WERI-Rb-1 (cell line): Measurements from ENCODE around the gene STARD6.
A peak's percentile ranks its signal among the peaks of the same experiment; 100 is the strongest.

Experiments used
- DNase-seq: peaks from one replicate; pipeline ENCODE4 v3.0.0-alpha.2; 2020
- H3K27ac ChIP-seq: fragments of 250-450 bp; sonication (Bioruptor Pico); 2 replicates; pipeline ENCODE4 v1.5.1; 2020; ENCODE audit warnings: mild to moderate bottlenecking, moderate library complexity
- H3K27me3 ChIP-seq: fragments of 250-450 bp; sonication (Bioruptor Pico); 2 replicates; pipeline ENCODE4 v1.5.1; 2021; ENCODE audit warnings: mild to moderate bottlenecking, low read depth, moderate library complexity; ENCODE audit not compliant: insufficient read depth, severe bottlenecking
- H3K36me3 ChIP-seq: fragments of 250-450 bp; sonication (Bioruptor Pico); 2 replicates; pipeline ENCODE4 v1.5.1; 2020; ENCODE audit warnings: mild to moderate bottlenecking, moderate library complexity
- H3K4me3 ChIP-seq: 2 replicates; pipeline ENCODE4 v1.5.1; 2011; ENCODE audit warnings: low read depth, mild to moderate bottlenecking, control low read depth, low read length
- H3K9me3 ChIP-seq: fragments of 250-450 bp; sonication (Bioruptor Pico); 2 replicates; pipeline ENCODE4 v1.5.1; 2021; ENCODE audit warnings: mild to moderate bottlenecking, moderate library complexity; ENCODE audit not compliant: severe bottlenecking
- TF ChIP-seq, protein P1 (sequence below): IDR thresholded peaks from 2 replicates; pipeline ENCODE4 v1.5.1; 2011; ENCODE audit warnings: low read depth, mild to moderate bottlenecking, control low read depth, inconsistent platforms, low read length

The STARD6 gene, protein sequence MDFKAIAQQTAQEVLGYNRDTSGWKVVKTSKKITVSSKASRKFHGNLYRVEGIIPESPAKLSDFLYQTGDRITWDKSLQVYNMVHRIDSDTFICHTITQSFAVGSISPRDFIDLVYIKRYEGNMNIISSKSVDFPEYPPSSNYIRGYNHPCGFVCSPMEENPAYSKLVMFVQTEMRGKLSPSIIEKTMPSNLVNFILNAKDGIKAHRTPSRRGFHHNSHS

DNA sequence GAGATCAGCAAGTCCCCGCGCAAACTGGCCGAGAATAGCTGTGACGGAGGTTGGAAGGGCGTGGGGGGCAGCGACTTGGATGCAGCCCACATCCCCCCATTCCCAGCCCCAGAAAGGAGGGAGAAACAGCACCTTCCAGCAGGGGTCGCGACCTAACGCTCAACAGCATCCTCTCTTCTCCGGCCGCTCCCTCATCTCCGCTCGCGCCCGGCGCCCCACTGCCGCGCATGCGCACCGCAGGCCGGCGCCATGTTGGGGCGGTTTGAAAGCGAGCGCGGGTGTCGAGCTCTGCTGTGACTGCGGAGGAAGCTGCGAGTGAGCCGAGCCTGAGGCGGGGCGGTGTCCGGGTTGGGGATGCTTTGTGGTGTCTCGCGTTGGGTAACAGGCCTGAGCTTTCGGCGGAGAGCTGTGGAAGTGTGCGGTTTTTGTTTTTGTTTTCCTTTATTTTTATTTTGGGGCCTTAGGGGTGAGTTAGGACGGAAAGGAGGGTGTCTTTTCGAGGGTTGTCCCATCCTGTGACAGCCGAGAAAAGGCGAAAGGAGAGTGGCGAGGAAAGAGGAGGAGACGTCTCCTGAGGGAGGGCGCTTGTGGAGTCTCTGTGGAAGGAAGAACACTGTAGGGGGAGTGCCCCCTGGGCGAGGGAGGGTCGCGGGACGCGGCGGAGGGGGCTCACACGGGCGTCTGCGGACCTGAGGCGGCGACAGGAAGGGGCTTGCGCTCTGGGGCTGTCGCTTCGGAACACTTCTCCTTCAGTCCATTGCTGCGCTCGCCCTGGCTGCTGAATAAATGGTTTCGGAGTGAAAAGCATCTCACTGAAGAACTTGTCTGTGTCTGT is at the start of gene STARD6, which contains the start of gene C18orf54:
TSS of gene STARD6 (minus strand) at position 199 of the 835 bp plus-strand sequence. CDS start 3,285 bp downstream, outside the sequence.
TSS of gene C18orf54 (plus strand) at position 247 of the 835 bp plus-strand sequence. CDS start 2,667 bp downstream, outside the sequence.
- H3K9me3 ChIP-seq = no peaks in the 10 kb centered on the region
- peak within 1 kb of the TSS; percentile 85 for H3K27ac ChIP-seq
- peak within 1 kb of the TSS; percentile 83 for H3K4me3 ChIP-seq
- H3K27me3 ChIP-seq = no peaks in the 10 kb centered on the region
- peaks cover 4% of the 10 kb centered on the region for H3K36me3 ChIP-seq
- TF ChIP-seq, protein P1, sequence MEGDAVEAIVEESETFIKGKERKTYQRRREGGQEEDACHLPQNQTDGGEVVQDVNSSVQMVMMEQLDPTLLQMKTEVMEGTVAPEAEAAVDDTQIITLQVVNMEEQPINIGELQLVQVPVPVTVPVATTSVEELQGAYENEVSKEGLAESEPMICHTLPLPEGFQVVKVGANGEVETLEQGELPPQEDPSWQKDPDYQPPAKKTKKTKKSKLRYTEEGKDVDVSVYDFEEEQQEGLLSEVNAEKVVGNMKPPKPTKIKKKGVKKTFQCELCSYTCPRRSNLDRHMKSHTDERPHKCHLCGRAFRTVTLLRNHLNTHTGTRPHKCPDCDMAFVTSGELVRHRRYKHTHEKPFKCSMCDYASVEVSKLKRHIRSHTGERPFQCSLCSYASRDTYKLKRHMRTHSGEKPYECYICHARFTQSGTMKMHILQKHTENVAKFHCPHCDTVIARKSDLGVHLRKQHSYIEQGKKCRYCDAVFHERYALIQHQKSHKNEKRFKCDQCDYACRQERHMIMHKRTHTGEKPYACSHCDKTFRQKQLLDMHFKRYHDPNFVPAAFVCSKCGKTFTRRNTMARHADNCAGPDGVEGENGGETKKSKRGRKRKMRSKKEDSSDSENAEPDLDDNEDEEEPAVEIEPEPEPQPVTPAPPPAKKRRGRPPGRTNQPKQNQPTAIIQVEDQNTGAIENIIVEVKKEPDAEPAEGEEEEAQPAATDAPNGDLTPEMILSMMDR = peak; percentile 90
- peak; percentile 95 for DNase-seq

DNA sequence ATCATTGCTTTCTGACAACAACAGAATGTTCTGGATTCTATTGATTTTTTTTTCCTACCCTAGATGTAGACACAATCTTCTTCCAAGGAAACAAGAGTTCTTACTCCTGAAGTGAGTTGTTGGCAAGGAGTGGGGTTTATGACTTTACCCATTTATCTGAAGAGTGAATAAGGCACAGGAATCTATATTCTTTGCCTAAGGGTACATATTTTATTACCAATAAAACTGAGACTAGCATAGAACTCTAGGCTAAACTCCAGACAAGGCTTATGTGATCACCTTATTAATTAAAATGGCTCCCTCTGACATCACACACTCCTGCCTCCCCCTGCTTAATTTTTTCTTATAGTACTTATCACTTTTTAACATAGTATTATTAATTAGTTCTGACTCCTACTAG is 47.6 kb upstream of the STARD6 start:
- no peak for DNase-seq
- H3K36me3 ChIP-seq = no peaks in the 10 kb centered on the region
- no peak overlapping the region for H3K4me3 ChIP-seq
- H3K27ac ChIP-seq = no peak overlapping the region
- TF ChIP-seq, protein P1 = no peak
- H3K27me3 ChIP-seq = peaks cover 56% of the 10 kb centered on the region
- no peaks in the 10 kb centered on the region for H3K9me3 ChIP-seq

DNA sequence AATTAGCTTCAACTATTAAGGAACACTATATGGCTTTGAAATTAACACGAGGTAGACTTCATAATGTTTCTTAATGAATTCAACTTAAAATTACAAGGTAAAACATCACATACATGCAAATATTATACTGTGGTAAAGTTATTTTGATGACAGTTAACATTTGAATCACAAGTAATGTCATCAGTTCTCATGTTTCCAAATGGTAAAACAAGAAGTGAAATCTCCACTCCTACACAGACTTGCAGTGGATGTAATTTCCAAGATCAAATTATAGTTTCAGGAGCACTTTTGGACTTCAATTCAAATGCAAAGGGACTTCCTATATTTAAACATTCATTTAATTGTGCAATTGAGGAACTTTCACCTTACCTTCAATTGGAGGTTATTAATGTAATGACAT is 39.1 kb upstream of the STARD6 start:
- H3K9me3 ChIP-seq = no peaks in the 10 kb centered on the region
- no peaks in the 10 kb centered on the region for H3K36me3 ChIP-seq
- TF ChIP-seq, protein P1 = no peak
- no peak for DNase-seq
- no peak overlapping the region for H3K4me3 ChIP-seq
- H3K27ac ChIP-seq = no peak overlapping the region
- peaks cover 52% of the 10 kb centered on the region for H3K27me3 ChIP-seq

DNA sequence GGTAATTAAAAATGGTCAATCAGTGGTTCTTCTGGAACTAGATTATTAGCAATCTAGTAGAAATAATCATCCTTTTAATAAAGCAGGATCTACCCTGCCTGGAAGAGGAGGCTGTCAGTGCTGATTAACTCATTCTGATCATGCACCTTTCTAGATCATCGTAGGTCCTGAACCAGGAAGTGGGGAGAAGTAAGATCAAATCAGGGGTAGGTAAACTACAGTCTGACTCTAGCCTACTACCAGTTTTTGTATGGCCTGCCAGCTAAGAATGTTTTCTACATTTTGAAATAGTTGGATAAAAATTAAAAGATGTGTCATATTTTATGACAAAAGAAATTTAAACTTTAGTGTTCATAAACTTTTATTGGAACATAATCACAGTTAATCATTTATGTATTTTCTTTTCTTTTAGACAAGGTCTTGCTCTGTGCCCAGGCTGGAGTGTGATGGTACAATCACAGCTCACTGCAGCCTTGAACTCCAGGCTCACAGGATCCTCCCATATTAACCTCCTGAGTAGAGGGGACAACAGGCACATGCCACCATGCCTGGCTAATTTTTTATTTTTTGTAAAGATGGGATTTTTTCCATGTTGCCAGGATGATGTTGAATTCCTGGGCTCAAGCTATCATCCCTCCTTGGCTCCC is 36.1 kb upstream of the STARD6 start:
- TF ChIP-seq, protein P1 = no peak
- no peaks in the 10 kb centered on the region for H3K9me3 ChIP-seq
- H3K4me3 ChIP-seq = no peak overlapping the region
- no peaks in the 10 kb centered on the region for H3K36me3 ChIP-seq
- DNase-seq = no peak
- H3K27ac ChIP-seq = no peak overlapping the region
- H3K27me3 ChIP-seq = peaks cover 51% of the 10 kb centered on the region

DNA sequence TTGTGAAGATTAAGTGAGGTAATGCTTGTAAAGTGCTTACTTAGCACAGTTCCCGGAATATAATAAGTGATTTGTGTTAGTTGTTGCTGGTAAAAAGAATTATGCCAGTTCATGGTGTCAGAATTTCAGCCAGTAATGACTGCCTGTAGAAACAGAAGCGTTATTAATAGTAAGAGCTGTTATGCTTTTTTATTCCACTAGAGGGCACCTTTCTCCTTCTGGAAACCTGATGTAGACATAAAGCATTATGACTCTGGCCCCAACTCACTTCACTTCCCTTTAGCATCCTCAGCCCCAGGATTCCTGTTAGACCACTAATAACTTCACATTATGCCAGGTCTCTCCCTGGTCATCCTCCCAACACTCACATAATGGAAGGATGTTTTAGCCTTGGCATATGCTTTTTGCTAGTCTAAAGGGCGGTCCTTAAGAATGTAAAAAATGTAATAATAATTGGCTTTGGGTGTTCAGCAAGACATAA is 34.9 kb upstream of the STARD6 start:
- Histone ChIP-seq H3K9me3 (no peaks in the 10 kb centered on the region), H3K36me3 (no peaks in the 10 kb centered on the region), H3K27ac (no peak overlapping the region), H3K27me3 (peaks cover 47% of the 10 kb centered on the region), H3K4me3 (no peak overlapping the region)
- TF ChIP-seq, protein P1 = peak; percentile 72
- no peak for DNase-seq
